Sigmoid colon (tissue), 7 donors: ENCODE measurements around the gene PATE3. TPM values are rescaled to one million over a fixed set of nuclear protein-coding genes. Genes with fewer than 3 reads are reported as not detected.

Experiments used
- DNase-seq: peaks from one replicate; pipeline ENCODE4 v3.0.0-alpha.2; 2019
- H3K27ac ChIP-seq, 4 donors: fragments of 200-600 bp; sonication (generic); one replicate each; pipeline ENCODE4 v1.5.1; 2016 to 2019; ENCODE audit warnings: mild to moderate bottlenecking in 1 of 4
- H3K27me3 ChIP-seq, 3 donors: fragments of 200-600 bp; sonication (generic); one replicate each; pipeline ENCODE4 v1.5.1; 2019; ENCODE audit warnings: mild to moderate bottlenecking in 1 of 3
- H3K36me3 ChIP-seq, 4 donors: fragments of 200-600 bp; sonication (generic); one replicate each; pipeline ENCODE4 v1.5.1; 2016 to 2019
- H3K4me1 ChIP-seq, 4 donors: fragments of 200-600 bp; sonication (generic); one replicate each; pipeline ENCODE4 v1.5.1; 2017 to 2019
- H3K4me3 ChIP-seq, 4 donors: fragments of 200-600 bp; sonication (generic); one replicate each; pipeline ENCODE4 v1.5.1; 2017 to 2019; ENCODE audit warnings: mild to moderate bottlenecking in 2 of 4, moderate library complexity in 1 of 4
- H3K9me3 ChIP-seq, 4 donors: fragments of 200-600 bp in 3 of 4; sonication (generic) in 3 of 4; one replicate each; pipeline versions ENCODE4 v1.5.1 to v1.6.1; 2013 to 2019
- CTCF ChIP-seq, 4 experiments: fragments of 450-650 bp in 3 of 4; fragments of 200-600 bp in 1 of 4; IDR thresholded peaks; one replicate each; pipeline ENCODE4 v1.5.1; 2016 to 2019; ENCODE audit warnings: antibody characterized with exemption in 4 of 4, mild to moderate bottlenecking in 3 of 4, moderate library complexity in 2 of 4
- EP300 ChIP-seq, 4 donors: sonication (generic); formaldehyde crosslinking; IDR thresholded peaks; one replicate each; pipeline ENCODE4 v1.6.1; 2017; ENCODE audit warnings: antibody characterized with exemption in 4 of 4
- POLR2A ChIP-seq, 2 donors: fragments of 450-650 bp; IDR thresholded peaks; one replicate each; pipeline ENCODE4 v1.6.1; 2016; ENCODE audit warnings: antibody characterized with exemption in 2 of 2, mild to moderate bottlenecking in 2 of 2, moderate library complexity in 2 of 2
- POLR2AphosphoS5 ChIP-seq, 4 donors: sonication (generic); formaldehyde crosslinking; IDR thresholded peaks; one replicate each; pipeline ENCODE4 v1.6.1; 2017; ENCODE audit warnings: antibody characterized with exemption in 4 of 4
- WGBS, 2 donors: extraction: QIAGEN DNeasy Blood & Tissue Kit; methylation state at CpG; one replicate each; pipeline ENCODE4 v1.1.7; 2013; 5-methylcytosine and 5-hydroxymethylcytosine counted together
- intact Hi-C: fragments of 100-400 bp; cut with DNase I; formaldehyde crosslinking; loops from one replicate; pipeline ENCODE4 v1.15.1; 2023
- polyA plus RNA-seq, 3 donors: library from polyadenylated mRNA; stranded (reverse); fragments of 200-250 nt; gene quantifications; one replicate each; pipeline ENCODE4 v1.2.3, GENCODE V29; 2013
- total RNA-seq, 4 donors: library from RNA; depleted of rRNA; stranded (reverse); fragments of >200 nt; gene quantifications; one replicate each; pipeline ENCODE4 v1.1.0, GENCODE V29; 2016
- donor health status: healthy with polysubstance abuse.
- donor health status: Bipolar disorder and iron deficiency.
- donor health status: healthy.

PATE3 gene
- total RNA-seq (not detected), polyA plus RNA-seq (not detected)

- no peak for TF ChIP-seq EP300 (IDR thresholded peaks at IDR 0.05)
- TF ChIP-seq CTCF (IDR thresholded peaks at IDR 0.05): no peak
- TF ChIP-seq POLR2A (IDR thresholded peaks at IDR 0.05): no peak
- no peak for TF ChIP-seq POLR2AphosphoS5 (IDR thresholded peaks at IDR 0.05)
- Histone ChIP-seq H3K36me3 (no peaks in the 10 kb centered on the region), H3K4me3 (no peak within 1 kb of the TSS), H3K9me3 (no peaks in the 10 kb centered on the region), H3K4me1 (no peaks in the 10 kb centered on the region), H3K27me3 (no peaks in the 10 kb centered on the region), H3K27ac (no peak within 1 kb of the TSS)
- 48 to 55% methylated on average over 2 of the region's 2 CpGs for WGBS, 2 donors
- intact Hi-C loops: no loop called here
- no peak for DNase-seq
These were observed at the start of gene PATE3 for GRCh38 chr11:125787827-125788226. TSS of gene PATE3 (plus strand) at chr11:125788127. CDS start at chr11:125788152, 25 bp downstream.

GRCh38 chr11:125740617-125741016, 47.3 kb upstream of the PATE3 start:
- H3K4me3 ChIP-seq: no peak overlapping the region
- H3K9me3 ChIP-seq: no peaks in the 10 kb centered on the region
- no peaks in the 10 kb centered on the region for H3K27me3 ChIP-seq
- intact Hi-C loops: no loop called here
- no peak overlapping the region for H3K27ac ChIP-seq
- H3K4me1 ChIP-seq: no peaks in the 10 kb centered on the region
- DNase-seq: no peak
- H3K36me3 ChIP-seq: no peaks in the 10 kb centered on the region
- TF ChIP-seq POLR2A (IDR thresholded peaks at IDR 0.05) (no peak), EP300 (IDR thresholded peaks at IDR 0.05) (no peak), CTCF (IDR thresholded peaks at IDR 0.05) (no peak), POLR2AphosphoS5 (IDR thresholded peaks at IDR 0.05) (no peak)

GRCh38 chr11:125743681-125744080, 44.2 kb upstream of the PATE3 start:
- Histone ChIP-seq H3K9me3 (no peaks in the 10 kb centered on the region), H3K27ac (no peak overlapping the region), H3K4me3 (no peak overlapping the region), H3K36me3 (no peaks in the 10 kb centered on the region), H3K4me1 (no peaks in the 10 kb centered on the region), H3K27me3 (no peaks in the 10 kb centered on the region)
- DNase-seq: no peak
- WGBS, 2 donors: 88 to 95% methylated on average over 1 of the region's 1 CpG
- TF ChIP-seq POLR2A (IDR thresholded peaks at IDR 0.05) (no peak), POLR2AphosphoS5 (IDR thresholded peaks at IDR 0.05) (no peak), EP300 (IDR thresholded peaks at IDR 0.05) (no peak), CTCF (IDR thresholded peaks at IDR 0.05) (no peak)
- intact Hi-C loops: no loop called here

GRCh38 chr11:125745979-125746378, 41.9 kb upstream of the PATE3 start, which contains the start of gene PATE1:
TSS of gene PATE1 (plus strand) at chr11:125746279. CDS start at chr11:125746305, 26 bp downstream.
- WGBS, 2 donors: 73 to 85% methylated on average over 3 of the region's 3 CpGs
- intact Hi-C loops: no loop called here

More at GRCh38 chr11:125745979-125746378, 41.9 kb upstream of the PATE3 start, which contains the start of gene PATE1:
- Histone ChIP-seq H3K27ac (no peak within 1 kb of the TSS), H3K9me3 (no peaks in the 10 kb centered on the region), H3K4me1 (no peaks in the 10 kb centered on the region), H3K4me3 (no peak within 1 kb of the TSS), H3K36me3 (no peaks in the 10 kb centered on the region), H3K27me3 (no peaks in the 10 kb centered on the region)
- no peak for TF ChIP-seq CTCF (IDR thresholded peaks at IDR 0.05)
- no peak for TF ChIP-seq POLR2A (IDR thresholded peaks at IDR 0.05)
- no peak for TF ChIP-seq POLR2AphosphoS5 (IDR thresholded peaks at IDR 0.05)
- TF ChIP-seq EP300 (IDR thresholded peaks at IDR 0.05): no peak
- DNase-seq: no peak
